K562 (cell line): ENCODE results near the gene GADD45GIP1. TPM values are rescaled to one million over a fixed set of nuclear protein-coding genes. Genes with fewer than 3 reads are reported as not detected.

Source experiments
- ARID2 ChIP-seq: fragments of 450-650 bp; IDR thresholded peaks from 2 replicates; pipeline ENCODE4 v1.6.1; 2017; ENCODE audit warnings: antibody characterized with exemption, mild to moderate bottlenecking
- CREB1 ChIP-seq, 2 experiments: sonication (generic) in 1 of 2; formaldehyde crosslinking in 1 of 2; IDR thresholded peaks; 2 replicates each; pipeline versions ENCODE4 v1.6.1 to v1.8.0; 2012 to 2022; ENCODE audit warnings: inconsistent platforms in 1 of 2, mild to moderate bottlenecking in 1 of 2, missing genetic modification reagents in 1 of 2, moderate library complexity in 1 of 2
- GABPA ChIP-seq: fragments of 200-800 bp; sonication (Bioruptor generic); conservative IDR thresholded peaks from 2 replicates; pipeline ENCODE4 v1.6.1; 2016; ENCODE audit warnings: low read depth, missing genetic modification characterization, missing compliant biosample characterization
- GTF2A2 ChIP-seq: IDR thresholded peaks from 2 replicates; pipeline ENCODE4 v1.6.1; 2016; ENCODE audit warnings: mild to moderate bottlenecking, missing genetic modification characterization, missing compliant biosample characterization
- HCFC1 ChIP-seq: IDR thresholded peaks from 2 replicates; pipeline ENCODE4 v1.6.1; 2012; ENCODE audit warnings: low read depth, low read length, improper control_type of control experiment
- L3MBTL2 ChIP-seq: fragments of 450-650 bp; IDR thresholded peaks from 2 replicates; pipeline ENCODE4 v1.6.1; 2016; ENCODE audit warnings: mild to moderate bottlenecking, moderate library complexity
- MAZ ChIP-seq, 2 experiments: fragments of 450-650 bp in 1 of 2; sonication (generic) in 1 of 2; formaldehyde crosslinking; IDR thresholded peaks in 1 of 2; conservative IDR thresholded peaks in 1 of 2; 2 replicates each; pipeline versions ENCODE4 v1.4.0 to v1.5.0; 2020; ENCODE audit warnings: mild to moderate bottlenecking in 1 of 2, missing genetic modification reagents in 1 of 2
- POU5F1 ChIP-seq: fragments of 150-350 bp; IDR thresholded peaks from 2 replicates; pipeline ENCODE4 v1.6.1; 2014; ENCODE audit warnings: borderline replicate concordance, low read length, low read depth, mild to moderate bottlenecking; ENCODE audit not compliant: partially characterized antibody
- TAF9B ChIP-seq: fragments of 450-650 bp; IDR thresholded peaks from 2 replicates; pipeline ENCODE4 v1.6.1; 2018; ENCODE audit warnings: mild to moderate bottlenecking; ENCODE audit not compliant: partially characterized antibody
- ZNF311 ChIP-seq: fragments of 250-450 bp; sonication (Bioruptor Pico); IDR thresholded peaks from 2 replicates; pipeline ENCODE4 v1.4.0; 2020; ENCODE audit warnings: mild to moderate bottlenecking, moderate library complexity
- ZNF436 ChIP-seq: fragments of 250-450, 450-650 bp; sonication (Bioruptor Pico); formaldehyde crosslinking; IDR thresholded peaks from 2 replicates; pipeline ENCODE4 v1.7.0; 2020; ENCODE audit warnings: mild to moderate bottlenecking
- ZNF830 ChIP-seq: fragments of 250-450 bp; sonication (Bioruptor Pico); IDR thresholded peaks from 2 replicates; pipeline ENCODE4 v1.5.0; 2021; ENCODE audit warnings: mild to moderate bottlenecking
- polyA plus RNA-seq, 8 experiments: library from polyadenylated mRNA; depleted of rRNA in 4 of 8; stranded (reverse) in 5 of 8; unstranded in 3 of 8; fragments of >200 nt; fragmentation: Nextera tagmentation in 2 of 8; fragmentation: Illumina TruSeq in 1 of 8; extraction: Ambion mirVana in 2 of 8; extraction: Trizol in 1 of 8; gene quantifications; 2 replicates each; pipeline versions ENCODE4 v1.2.1 to v1.2.3, GENCODE V29; 2011 to 2014; ENCODE audit warnings: inconsistent platforms in 1 of 8, missing spikeins in 1 of 8
- total RNA-seq, 7 experiments: library from RNA; depleted of rRNA in 6 of 7; stranded (reverse); fragments of >200 nt in 6 of 7; fragmentation: Illumina TruSeq in 2 of 7; extraction: Trizol in 2 of 7; gene quantifications; 2 replicates each; pipeline versions ENCODE4 v1.2.1 to v1.2.3, GENCODE V29; 2011 to 2021; ENCODE audit warnings: low replicate concordance in 1 of 7
- TF ChIP-seq, protein P1 (sequence below): fragments of 200-800 bp; sonication (Bioruptor generic); IDR thresholded peaks from 2 replicates; pipeline ENCODE4 v1.6.1; 2017; ENCODE audit warnings: missing genetic modification characterization, missing compliant biosample characterization
- TF ChIP-seq, protein P2 (sequence below): sonication (generic); formaldehyde crosslinking; IDR thresholded peaks from 2 replicates; pipeline ENCODE4 v1.8.0; 2023; ENCODE audit warnings: missing genetic modification reagents, mild to moderate bottlenecking, borderline replicate concordance
- TF ChIP-seq, protein P3 (sequence below): fragments of 250-450 bp; sonication (Bioruptor Pico); IDR thresholded peaks from 2 replicates; pipeline ENCODE4 v1.8.0; 2021; ENCODE audit warnings: moderate library complexity, mild to moderate bottlenecking, inconsistent platforms
- TF ChIP-seq, protein P4 (sequence below): sonication (generic); formaldehyde crosslinking; IDR thresholded peaks from 2 replicates; pipeline ENCODE4 v1.8.1; 2023; ENCODE audit warnings: mild to moderate bottlenecking, missing genetic modification reagents
- TF ChIP-seq, protein P5 (sequence below), 2 experiments: fragments of 250-450 bp in 1 of 2; fragments of 450-650 bp in 1 of 2; sonication (Bioruptor Pico) in 1 of 2; IDR thresholded peaks; 2 replicates each; pipeline versions ENCODE4 v1.6.1 to v1.8.0; 2016 to 2021; ENCODE audit warnings: mild to moderate bottlenecking in 2 of 2, moderate library complexity in 2 of 2, missing compliant biosample characterization in 1 of 2, missing genetic modification characterization in 1 of 2

The GADD45GIP1 gene
- total and polyA plus RNA-seq, 9 of the 15 experiments (the other 6 are each of a cell fraction or from before 2014, with no cell fraction given), result 5.1 to 161 (median 29.2) TPM

DNA sequence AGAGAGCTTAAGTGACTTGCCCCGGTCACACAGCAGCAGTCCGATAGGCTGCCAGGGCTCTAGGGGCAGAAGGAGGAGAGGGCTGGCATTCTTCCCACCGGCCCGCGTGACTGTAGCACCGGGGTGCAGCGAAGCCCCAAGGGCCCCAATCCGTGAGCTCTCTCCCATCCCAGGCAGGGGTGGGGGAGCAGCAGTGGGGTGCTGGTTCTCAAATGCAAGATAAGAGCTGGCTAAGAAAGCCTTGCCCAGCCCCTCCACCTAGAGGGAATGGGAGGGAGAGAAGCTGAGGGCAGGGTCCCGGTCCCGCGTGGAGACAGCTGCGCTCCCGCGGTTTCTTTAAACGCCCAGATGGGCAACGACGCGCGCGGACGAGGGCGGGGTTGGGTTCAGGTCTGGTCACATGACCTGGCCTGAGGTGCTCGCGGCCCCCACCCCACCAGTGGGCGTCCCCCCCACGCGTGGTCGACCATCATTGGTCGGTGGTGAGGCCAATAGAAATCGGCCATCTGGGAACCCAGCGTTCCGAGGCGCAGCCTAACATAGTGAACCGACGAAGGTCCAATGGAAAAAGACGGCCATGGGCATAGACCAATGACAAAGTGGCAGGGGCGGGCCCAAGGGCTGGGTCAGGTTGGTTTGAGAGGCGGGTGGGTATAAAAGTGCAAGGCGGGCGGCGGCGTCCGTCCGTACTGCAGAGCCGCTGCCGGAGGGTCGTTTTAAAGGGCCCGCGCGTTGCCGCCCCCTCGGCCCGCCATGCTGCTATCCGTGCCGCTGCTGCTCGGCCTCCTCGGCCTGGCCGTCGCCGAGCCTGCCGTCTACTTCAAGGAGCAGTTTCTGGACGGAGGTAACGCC is 18.9 kb downstream of the GADD45GIP1 start, which contains the start of gene CALR (continued):
- TF ChIP-seq POU5F1 (no peak), ZNF830 (CRISPR knock-in tag) (peak; percentile 31; the same call in 1 of the 2 replicates), ARID2 (no peak), TAF9B (peak; percentile 88), GABPA (tag) (0 out of 2 replicates have a peak, but pooled peaks have one; percentile 13), ZNF311 (peak; percentile 70; the same call in 1 of the 2 replicates), L3MBTL2 (peak; percentile 91), ZNF436 (no peak; the same call in 1 of the 2 replicates), MAZ (CRISPR knock-in tag; conservative IDR thresholded peaks at IDR 0.05 in 1 of 2, IDR thresholded peaks at IDR 0.05 in 1 of 2) (peak; percentile 100), HCFC1 (peak; percentile 50; the same call in 1 of the 2 replicates), GTF2A2 (tag) (peak; percentile 99), CREB1 (IDR thresholded peaks at IDR 0.05) (peak; percentile 68), CREB1 (CRISPR knock-in tag; IDR thresholded peaks at IDR 0.05) (peak; percentile 76; the same call in 1 of the 2 replicates)
- TF ChIP-seq, protein P1, sequence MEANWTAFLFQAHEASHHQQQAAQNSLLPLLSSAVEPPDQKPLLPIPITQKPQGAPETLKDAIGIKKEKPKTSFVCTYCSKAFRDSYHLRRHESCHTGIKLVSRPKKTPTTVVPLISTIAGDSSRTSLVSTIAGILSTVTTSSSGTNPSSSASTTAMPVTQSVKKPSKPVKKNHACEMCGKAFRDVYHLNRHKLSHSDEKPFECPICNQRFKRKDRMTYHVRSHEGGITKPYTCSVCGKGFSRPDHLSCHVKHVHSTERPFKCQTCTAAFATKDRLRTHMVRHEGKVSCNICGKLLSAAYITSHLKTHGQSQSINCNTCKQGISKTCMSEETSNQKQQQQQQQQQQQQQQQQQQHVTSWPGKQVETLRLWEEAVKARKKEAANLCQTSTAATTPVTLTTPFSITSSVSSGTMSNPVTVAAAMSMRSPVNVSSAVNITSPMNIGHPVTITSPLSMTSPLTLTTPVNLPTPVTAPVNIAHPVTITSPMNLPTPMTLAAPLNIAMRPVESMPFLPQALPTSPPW, result peak; percentile 95
- TF ChIP-seq, protein P2, sequence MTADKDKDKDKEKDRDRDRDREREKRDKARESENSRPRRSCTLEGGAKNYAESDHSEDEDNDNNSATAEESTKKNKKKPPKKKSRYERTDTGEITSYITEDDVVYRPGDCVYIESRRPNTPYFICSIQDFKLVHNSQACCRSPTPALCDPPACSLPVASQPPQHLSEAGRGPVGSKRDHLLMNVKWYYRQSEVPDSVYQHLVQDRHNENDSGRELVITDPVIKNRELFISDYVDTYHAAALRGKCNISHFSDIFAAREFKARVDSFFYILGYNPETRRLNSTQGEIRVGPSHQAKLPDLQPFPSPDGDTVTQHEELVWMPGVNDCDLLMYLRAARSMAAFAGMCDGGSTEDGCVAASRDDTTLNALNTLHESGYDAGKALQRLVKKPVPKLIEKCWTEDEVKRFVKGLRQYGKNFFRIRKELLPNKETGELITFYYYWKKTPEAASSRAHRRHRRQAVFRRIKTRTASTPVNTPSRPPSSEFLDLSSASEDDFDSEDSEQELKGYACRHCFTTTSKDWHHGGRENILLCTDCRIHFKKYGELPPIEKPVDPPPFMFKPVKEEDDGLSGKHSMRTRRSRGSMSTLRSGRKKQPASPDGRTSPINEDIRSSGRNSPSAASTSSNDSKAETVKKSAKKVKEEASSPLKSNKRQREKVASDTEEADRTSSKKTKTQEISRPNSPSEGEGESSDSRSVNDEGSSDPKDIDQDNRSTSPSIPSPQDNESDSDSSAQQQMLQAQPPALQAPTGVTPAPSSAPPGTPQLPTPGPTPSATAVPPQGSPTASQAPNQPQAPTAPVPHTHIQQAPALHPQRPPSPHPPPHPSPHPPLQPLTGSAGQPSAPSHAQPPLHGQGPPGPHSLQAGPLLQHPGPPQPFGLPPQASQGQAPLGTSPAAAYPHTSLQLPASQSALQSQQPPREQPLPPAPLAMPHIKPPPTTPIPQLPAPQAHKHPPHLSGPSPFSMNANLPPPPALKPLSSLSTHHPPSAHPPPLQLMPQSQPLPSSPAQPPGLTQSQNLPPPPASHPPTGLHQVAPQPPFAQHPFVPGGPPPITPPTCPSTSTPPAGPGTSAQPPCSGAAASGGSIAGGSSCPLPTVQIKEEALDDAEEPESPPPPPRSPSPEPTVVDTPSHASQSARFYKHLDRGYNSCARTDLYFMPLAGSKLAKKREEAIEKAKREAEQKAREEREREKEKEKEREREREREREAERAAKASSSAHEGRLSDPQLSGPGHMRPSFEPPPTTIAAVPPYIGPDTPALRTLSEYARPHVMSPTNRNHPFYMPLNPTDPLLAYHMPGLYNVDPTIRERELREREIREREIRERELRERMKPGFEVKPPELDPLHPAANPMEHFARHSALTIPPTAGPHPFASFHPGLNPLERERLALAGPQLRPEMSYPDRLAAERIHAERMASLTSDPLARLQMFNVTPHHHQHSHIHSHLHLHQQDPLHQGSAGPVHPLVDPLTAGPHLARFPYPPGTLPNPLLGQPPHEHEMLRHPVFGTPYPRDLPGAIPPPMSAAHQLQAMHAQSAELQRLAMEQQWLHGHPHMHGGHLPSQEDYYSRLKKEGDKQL (CRISPR knock-in tag), result no peak
- TF ChIP-seq, protein P3, sequence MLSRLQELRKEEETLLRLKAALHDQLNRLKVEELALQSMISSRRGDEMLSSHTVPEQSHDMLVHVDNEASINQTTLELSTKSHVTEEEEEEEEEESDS (CRISPR knock-in tag), result no peak
- TF ChIP-seq, protein P4, sequence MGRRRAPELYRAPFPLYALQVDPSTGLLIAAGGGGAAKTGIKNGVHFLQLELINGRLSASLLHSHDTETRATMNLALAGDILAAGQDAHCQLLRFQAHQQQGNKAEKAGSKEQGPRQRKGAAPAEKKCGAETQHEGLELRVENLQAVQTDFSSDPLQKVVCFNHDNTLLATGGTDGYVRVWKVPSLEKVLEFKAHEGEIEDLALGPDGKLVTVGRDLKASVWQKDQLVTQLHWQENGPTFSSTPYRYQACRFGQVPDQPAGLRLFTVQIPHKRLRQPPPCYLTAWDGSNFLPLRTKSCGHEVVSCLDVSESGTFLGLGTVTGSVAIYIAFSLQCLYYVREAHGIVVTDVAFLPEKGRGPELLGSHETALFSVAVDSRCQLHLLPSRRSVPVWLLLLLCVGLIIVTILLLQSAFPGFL (CRISPR knock-in tag), result 0 out of 2 replicates have a peak, but pooled peaks have one; percentile 32
- TF ChIP-seq, protein P5, sequence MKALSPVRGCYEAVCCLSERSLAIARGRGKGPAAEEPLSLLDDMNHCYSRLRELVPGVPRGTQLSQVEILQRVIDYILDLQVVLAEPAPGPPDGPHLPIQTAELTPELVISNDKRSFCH (CRISPR knock-in tag; IDR thresholded peaks at IDR 0.05), result no peak
- TF ChIP-seq, protein P5 (tag; IDR thresholded peaks at IDR 0.05), result peak; percentile 68
